HFFc6 (cell line): Measurements from ENCODE around the gene TMEM266. TPM values are rescaled to one million over a fixed set of nuclear protein-coding genes. Genes with fewer than 3 reads are reported as not detected.
A peak's percentile ranks its signal among the peaks of the same experiment; 100 is the strongest.

Source experiments
- DNase-seq: peaks from one replicate; pipeline ENCODE4 v3.0.0-alpha.2; 2018
- H3K27ac Mint-ChIP-seq: 2 replicates; pipeline ENCODE4 v1.8.0; 2020; ENCODE audit warnings: mild to moderate bottlenecking, mixed read lengths
- H3K27me3 Mint-ChIP-seq: 2 replicates; pipeline ENCODE4 v1.8.0; 2021; ENCODE audit warnings: mild to moderate bottlenecking, moderate library complexity, mixed read lengths; ENCODE audit not compliant: insufficient read depth
- H3K36me3 Mint-ChIP-seq: 2 replicates; pipeline ENCODE4 v1.8.0; 2021; ENCODE audit warnings: low read depth, mixed read lengths
- H3K4me1 Mint-ChIP-seq: 2 replicates; pipeline ENCODE4 v1.8.0; 2020; ENCODE audit warnings: low read depth, mixed read lengths
- H3K4me3 Mint-ChIP-seq: 2 replicates; pipeline ENCODE4 v1.8.0; 2020; ENCODE audit warnings: mild to moderate bottlenecking, moderate library complexity, mixed read lengths
- H3K9me3 Mint-ChIP-seq: 2 replicates; pipeline ENCODE4 v1.8.0; 2020; ENCODE audit warnings: mild to moderate bottlenecking, mixed read lengths
- total RNA-seq, 6 experiments: library from RNA; stranded (reverse); fragmentation: NEBNext Ultra II Directional; extraction: Animal tissue kit (Norgen Biotek cat#: 25700); gene quantifications; 2 replicates in 1 of 6; 3 replicates in 5 of 6; pipeline ENCODE4 v1.2.3, GENCODE V29; 2021
- TF ChIP-seq, protein P1 (sequence below): fragments of 200-600 bp; sonication (generic); IDR thresholded peaks from 2 replicates; pipeline ENCODE4 v1.5.0; 2021; ENCODE audit warnings: antibody characterized with exemption, mild to moderate bottlenecking

Gene TMEM266
- total RNA-seq, 6 experiments from 2014 or later, result 0.10 to 0.19 (median 0.17) TPM; not detected in 1

DNA sequence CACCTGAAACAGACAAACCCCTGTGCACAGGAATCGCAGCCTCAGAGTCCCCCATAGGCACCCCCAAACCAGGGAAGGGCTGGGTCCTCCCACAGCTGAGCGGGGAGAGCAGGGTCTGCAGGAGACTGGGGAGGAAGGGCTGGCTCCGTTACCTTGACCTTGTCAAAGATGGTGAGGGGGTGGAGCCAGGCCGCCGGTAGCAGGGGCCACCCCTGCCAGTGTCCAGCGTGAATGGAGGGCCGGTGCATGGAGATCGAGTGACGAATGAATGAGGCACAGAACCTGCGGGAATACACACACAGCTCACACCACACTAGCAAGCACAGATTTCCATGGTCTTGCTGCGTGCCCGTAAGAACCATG lies 102.2 kb downstream of the TMEM266 start:
- TF ChIP-seq, protein P1, sequence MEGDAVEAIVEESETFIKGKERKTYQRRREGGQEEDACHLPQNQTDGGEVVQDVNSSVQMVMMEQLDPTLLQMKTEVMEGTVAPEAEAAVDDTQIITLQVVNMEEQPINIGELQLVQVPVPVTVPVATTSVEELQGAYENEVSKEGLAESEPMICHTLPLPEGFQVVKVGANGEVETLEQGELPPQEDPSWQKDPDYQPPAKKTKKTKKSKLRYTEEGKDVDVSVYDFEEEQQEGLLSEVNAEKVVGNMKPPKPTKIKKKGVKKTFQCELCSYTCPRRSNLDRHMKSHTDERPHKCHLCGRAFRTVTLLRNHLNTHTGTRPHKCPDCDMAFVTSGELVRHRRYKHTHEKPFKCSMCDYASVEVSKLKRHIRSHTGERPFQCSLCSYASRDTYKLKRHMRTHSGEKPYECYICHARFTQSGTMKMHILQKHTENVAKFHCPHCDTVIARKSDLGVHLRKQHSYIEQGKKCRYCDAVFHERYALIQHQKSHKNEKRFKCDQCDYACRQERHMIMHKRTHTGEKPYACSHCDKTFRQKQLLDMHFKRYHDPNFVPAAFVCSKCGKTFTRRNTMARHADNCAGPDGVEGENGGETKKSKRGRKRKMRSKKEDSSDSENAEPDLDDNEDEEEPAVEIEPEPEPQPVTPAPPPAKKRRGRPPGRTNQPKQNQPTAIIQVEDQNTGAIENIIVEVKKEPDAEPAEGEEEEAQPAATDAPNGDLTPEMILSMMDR, result no peak
- no peak for DNase-seq
- no peak overlapping the region for H3K27ac Mint-ChIP-seq
- H3K27me3 Mint-ChIP-seq, result peaks cover 16% of the 10 kb centered on the region
- no peaks in the 10 kb centered on the region for H3K36me3 Mint-ChIP-seq
- H3K9me3 Mint-ChIP-seq, result no peaks in the 10 kb centered on the region
- no peak overlapping the region for H3K4me3 Mint-ChIP-seq
- peaks cover 14% of the 10 kb centered on the region; the same call in 1 of the 2 replicates for H3K4me1 Mint-ChIP-seq

DNA sequence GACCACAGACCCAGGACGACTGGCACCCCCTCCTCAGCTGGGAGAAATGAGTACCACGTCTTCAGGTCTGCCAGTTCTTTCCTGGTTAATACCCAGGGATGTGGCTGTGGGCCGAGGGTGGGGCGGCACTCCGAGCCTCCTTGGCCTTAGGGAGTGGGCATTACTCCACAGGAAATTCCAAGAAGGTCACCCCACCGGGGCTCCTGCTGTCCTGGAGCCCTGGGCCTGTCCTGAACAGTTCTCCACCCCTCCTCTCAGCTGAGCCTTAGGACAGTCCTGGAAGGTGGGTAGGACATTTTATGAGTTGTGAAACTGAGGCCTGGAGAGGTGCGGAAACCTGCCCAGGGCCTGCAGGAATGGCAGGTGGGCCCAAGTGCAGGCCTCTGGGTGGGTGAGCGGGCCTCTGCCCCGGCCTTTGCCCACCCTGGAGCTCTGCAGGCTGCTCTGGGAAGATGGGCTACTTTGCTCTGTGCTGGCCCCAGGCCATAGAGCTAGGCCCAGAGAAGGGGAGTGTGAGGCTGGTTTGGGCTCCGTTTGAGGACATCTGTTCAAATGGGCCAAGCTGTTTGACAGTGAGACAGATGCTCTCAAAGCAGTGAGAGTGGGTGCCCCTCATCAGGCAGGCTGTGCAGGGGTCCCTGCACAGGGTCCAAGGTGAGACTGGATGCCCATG lies 103.1 kb downstream of the TMEM266 start:
- H3K36me3 Mint-ChIP-seq, result no peaks in the 10 kb centered on the region
- H3K27me3 Mint-ChIP-seq, result peaks cover 16% of the 10 kb centered on the region
- H3K27ac Mint-ChIP-seq, result no peak overlapping the region
- TF ChIP-seq, protein P1, result no peak
- no peak overlapping the region for H3K4me3 Mint-ChIP-seq
- DNase-seq, result no peak
- H3K4me1 Mint-ChIP-seq, result peaks cover 14% of the 10 kb centered on the region; the same call in 1 of the 2 replicates
- H3K9me3 Mint-ChIP-seq, result no peaks in the 10 kb centered on the region

DNA sequence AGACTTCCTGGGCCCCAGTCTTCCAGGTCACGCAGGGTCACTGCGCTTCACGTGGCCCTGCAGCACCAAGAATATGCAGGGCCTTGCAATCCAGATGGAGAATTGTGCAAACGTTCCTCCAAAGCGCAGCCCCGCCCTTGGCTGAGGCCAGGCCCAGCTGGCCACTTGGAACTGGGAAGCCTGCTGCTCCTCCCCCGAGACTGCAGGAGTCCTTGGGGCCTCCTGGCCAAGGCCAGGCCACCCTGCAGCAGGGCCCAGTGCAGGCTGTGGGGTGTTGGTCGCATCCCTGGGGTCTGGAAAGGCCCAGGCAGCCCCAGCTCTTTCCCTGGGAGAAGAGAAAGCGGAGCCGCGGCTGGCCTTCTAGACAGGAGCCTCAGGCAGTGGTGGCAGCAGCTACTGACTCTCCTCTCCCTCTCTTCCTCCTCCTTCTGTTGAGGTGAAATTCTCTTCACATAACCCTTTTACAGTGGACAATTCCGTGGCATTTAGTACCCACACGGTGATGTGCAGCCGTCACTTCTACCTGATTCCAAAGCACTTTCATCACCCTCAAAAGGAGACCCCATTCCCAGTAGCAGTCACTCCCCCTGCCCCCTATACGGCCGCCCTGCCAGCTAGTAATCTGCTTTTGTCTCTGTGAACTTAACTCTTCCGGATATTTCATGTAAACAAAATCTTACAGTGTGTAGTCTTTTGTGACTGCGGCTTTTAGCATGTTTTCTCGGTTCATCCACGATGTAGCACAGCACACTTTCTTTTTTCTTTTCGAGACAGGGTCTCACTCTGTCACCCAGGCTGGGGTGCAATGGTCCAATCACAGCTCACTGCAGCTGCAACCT lies 103.9 kb downstream of the TMEM266 start:
- Mint-ChIP-seq H3K4me3 (no peak overlapping the region), H3K9me3 (no peaks in the 10 kb centered on the region), H3K27me3 (peaks cover 16% of the 10 kb centered on the region), H3K27ac (peak overlapping the region; percentile 1; the same call in 1 of the 2 replicates), H3K4me1 (peaks cover 16% of the 10 kb centered on the region), H3K36me3 (no peaks in the 10 kb centered on the region)
- peak; percentile 62 for DNase-seq
- TF ChIP-seq, protein P1, result no peak

DNA sequence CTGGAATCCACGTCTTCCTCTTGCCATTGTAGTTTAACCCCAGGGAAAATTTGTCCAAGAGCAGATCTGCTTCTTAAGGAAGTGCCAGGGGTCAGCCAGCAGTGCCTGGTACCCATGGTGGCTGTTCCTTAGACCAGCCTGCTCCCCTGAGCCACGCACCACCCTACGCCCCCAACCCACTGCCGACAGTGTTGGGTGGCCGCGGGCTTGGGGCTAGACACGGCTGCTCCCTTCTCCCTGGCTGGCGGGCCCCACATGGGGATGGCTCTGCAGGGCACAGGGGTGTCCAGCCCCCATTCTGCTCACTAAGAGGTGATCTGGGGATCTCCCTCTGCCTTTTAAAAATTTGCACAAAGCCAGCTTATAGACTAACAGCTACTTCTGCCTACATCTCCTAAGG lies 104.8 kb downstream of the TMEM266 start:
- Mint-ChIP-seq H3K27me3 (peaks cover 9% of the 10 kb centered on the region), H3K27ac (no peak overlapping the region), H3K36me3 (no peaks in the 10 kb centered on the region), H3K4me1 (peaks cover 26% of the 10 kb centered on the region), H3K9me3 (no peaks in the 10 kb centered on the region), H3K4me3 (no peak overlapping the region)
- no peak for DNase-seq
- TF ChIP-seq, protein P1, result no peak

DNA sequence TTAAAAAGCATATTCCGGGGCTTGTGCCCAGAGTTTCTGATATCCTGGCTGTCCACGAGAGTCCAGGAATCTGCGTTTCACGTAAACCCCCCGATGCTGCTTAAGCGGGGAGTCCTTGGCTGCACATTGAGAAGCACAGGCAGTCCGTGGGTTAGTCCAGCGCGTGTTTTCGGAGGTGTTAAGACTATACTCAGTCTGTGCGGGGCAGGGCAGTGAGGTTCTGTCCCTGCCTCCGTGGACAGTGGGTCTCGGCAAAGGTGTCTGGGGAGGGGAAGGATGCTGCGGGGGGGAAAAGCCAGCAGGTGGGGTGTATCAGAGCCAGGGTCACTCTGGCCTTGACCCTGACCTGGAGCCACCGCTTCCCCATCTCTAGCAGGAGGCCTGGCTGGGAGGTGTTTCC lies 106.2 kb downstream of the TMEM266 start:
- DNase-seq, result no peak
- H3K27me3 Mint-ChIP-seq, result peaks cover 3% of the 10 kb centered on the region; the same call in 1 of the 2 replicates

More for the DNA sequence above, 106.2 kb downstream of the TMEM266 start:
- no peak overlapping the region for H3K27ac Mint-ChIP-seq
- no peak overlapping the region for H3K4me3 Mint-ChIP-seq
- TF ChIP-seq, protein P1, result no peak
- peaks cover 35% of the 10 kb centered on the region for H3K4me1 Mint-ChIP-seq
- no peaks in the 10 kb centered on the region for H3K36me3 Mint-ChIP-seq
- no peaks in the 10 kb centered on the region for H3K9me3 Mint-ChIP-seq
